ENCODE measurements around the gene HSPA5. TPM values are rescaled to one million over a fixed set of nuclear protein-coding genes. Genes with fewer than 3 reads are reported as not detected.
A peak's percentile ranks its signal among the peaks of the same experiment; 100 is the strongest.
"Not testable (repeated sequence)": the region's sequence is repeated elsewhere in the genome, so short reads cannot be mapped to it uniquely, and the experiment has no call there.

The HSPA5 gene
- polyA plus RNA-seq, 10 donors = 163 to 253 (median 187) TPM

- no peak for DNase-seq
These were observed 13.1 kb upstream of the HSPA5 start for GRCh38 chr9:125254231-125254630.

GRCh38 chr9:125246261-125246667 is 5.1 kb upstream of the HSPA5 start:
- DNase-seq = no peak

GRCh38 chr9:125243792-125244260 is 2.7 kb upstream of the HSPA5 start:
- no peak for DNase-seq

GRCh38 chr9:125241863-125242739 is 958 bp upstream of the HSPA5 start:
- no peak for DNase-seq

GRCh38 chr9:125240649-125240999 is 519 bp downstream of the HSPA5 start:
- peak in 1 of 3 donors; percentile 47 for DNase-seq

GRCh38 chr9:125239631-125240597 is 1.2 kb downstream of the HSPA5 start:
- DNase-seq = no peak

GRCh38 chr9:125238915-125239446 is 2.2 kb downstream of the HSPA5 start:
- DNase-seq = no peak

GRCh38 chr9:125238127-125238914 is 2.8 kb downstream of the HSPA5 start:
- DNase-seq = no peak

GRCh38 chr9:125236520-125237159 is 4.5 kb downstream of the HSPA5 start:
- not testable (repeated sequence) for DNase-seq

- DNase-seq = no peak
These were observed 5.2 kb downstream of the HSPA5 start for GRCh38 chr9:125235804-125236519.

GRCh38 chr9:125234099-125234498 is 7.0 kb downstream of the HSPA5 start:
- not testable (repeated sequence) for DNase-seq

- DNase-seq = peak in 1 of 3 donors; percentile 92
These were observed 7.5 kb downstream of the HSPA5 start for GRCh38 chr9:125233678-125234077.

GRCh38 chr9:125227761-125228160 is 13.4 kb downstream of the HSPA5 start:
- DNase-seq = no peak

GRCh38 chr9:125224858-125225257 is 16.3 kb downstream of the HSPA5 start:
- DNase-seq = not testable (repeated sequence)

GRCh38 chr9:125218621-125219020 is 22.5 kb downstream of the HSPA5 start:
- no peak for DNase-seq

- no peak for DNase-seq
These were observed 27.0 kb downstream of the HSPA5 start for GRCh38 chr9:125214186-125214585.

- no peak for DNase-seq
These were observed 36.7 kb downstream of the HSPA5 start for GRCh38 chr9:125204477-125204876.

GRCh38 chr9:125202846-125203618 is 38.1 kb downstream of the HSPA5 start:
- DNase-seq = no peak
